Stimulated activated CD4-positive, alpha-beta T cell treated with anti-CD3 and anti-CD28 coated beads, Interleukin-1b, Interleukin-23, amount 100 ng/mL, for 1 hour (primary cell): ENCODE data around the gene ZFAND3.
"Not testable (repeated sequence)": the region's sequence is repeated elsewhere in the genome, so short reads cannot be mapped to it uniquely, and the experiment has no call there.

Experiments used
- DNase-seq, 2 donors: peaks; one replicate each; pipeline ENCODE4 v3.0.0-alpha.2; 2020; ENCODE audit warnings: low read depth in 2 of 2

The ZFAND3 gene

DNA sequence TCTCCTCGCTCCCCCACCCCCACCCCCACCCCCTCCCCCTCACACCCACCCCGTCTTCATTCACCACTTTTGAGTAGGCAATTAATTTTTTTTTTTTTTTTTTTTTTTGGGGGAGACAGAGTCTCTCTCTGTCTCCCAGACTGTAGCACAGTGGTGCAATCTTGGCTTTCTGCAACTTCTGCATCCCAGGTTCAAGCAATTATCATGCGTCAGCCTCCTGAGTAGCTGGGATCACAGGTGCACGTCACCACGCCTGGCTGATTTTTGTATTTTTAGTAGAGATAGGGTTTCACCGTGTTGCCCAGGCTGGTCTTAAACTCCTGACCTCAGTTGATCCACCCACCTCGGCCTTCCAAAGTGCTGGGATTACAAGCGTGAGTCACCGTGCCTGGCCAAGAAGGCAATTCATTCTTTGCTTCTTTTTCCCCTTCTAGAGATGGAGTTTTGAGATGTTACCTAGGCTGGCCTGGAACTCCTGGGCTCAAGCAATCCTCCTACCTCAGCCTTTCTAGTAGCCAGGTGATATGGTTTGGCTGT lies 230.4 kb downstream of the ZFAND3 start:
- DNase-seq, result not testable (repeated sequence)

DNA sequence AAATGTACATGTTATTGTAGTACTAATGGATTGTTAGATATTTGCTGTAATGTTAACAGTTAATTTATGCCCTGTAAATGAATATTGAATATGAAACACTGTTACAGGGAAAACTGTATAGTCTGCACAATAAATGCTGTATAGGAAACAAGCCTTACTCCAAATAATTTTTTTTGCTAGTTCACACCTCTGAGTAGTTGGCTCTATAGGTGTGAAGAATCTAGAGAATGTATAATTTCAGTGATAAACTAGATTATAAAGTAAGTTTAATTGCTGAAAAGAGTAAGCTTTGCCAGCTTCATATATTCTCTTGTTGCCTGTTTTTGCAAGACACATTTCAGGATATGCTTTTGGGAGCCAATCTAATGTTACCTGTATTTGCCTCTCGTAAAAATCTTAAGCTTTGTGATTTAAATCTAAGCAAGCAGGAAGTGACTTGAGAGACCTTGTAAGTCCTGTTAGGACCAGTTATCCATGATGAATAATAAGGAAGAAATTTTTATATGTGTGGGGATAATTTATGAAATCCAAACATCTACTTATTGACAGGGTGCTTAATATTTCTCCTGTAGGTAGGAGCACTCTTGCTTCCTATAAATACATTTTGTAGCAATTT lies 232.4 kb downstream of the ZFAND3 start:
- DNase-seq, result no peak

DNA sequence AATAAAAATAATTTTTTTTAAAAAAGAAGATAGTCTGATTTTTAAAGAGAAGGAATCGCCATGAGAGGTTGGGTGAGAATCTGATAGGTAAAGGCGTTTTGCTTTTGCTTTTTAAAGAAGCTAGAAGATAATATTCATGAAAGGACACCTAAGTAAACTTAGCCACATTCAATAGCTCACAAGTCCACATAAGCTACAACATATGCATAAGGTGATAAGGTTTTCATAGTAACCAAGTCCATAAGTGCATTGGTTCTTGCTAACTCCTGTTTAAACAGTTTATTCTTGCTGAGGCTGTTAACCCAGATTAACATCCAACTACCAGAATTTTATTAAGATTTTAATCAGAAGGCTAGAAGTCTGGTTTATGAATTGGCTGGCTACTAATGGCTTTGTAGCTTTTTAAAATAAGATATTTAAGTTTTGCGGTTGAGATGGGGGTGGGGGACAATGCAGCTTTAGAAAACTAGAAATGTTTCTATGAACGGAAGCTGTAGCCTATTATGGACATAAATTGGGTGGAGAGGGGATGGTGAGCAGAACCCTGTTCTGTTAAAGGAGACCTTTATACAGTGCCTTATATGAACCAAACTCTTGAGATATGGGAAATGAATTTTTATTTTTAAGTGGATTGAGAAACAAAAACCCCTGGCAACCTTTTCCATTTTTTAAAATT lies 235.1 kb downstream of the ZFAND3 start:
- no peak for DNase-seq

DNA sequence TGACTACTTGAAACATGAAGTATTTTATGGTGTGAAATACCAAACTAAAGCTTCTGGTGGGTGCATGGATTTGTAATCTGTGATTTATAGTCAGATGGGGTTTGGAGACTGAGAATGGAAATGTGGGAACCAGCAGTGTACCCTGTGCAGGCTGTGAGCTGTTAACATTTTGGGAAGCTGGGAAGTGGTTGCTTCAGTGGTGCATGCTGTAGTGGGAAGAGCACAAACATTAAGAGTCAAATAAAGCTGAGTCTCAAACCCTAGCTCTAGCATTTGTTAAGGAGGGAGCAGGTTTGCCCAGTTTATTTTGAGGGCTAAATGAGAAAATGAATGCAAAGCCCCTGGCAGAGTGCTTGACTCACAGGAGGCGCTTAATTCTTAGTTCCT lies 235.7 kb downstream of the ZFAND3 start:
- no peak for DNase-seq

DNA sequence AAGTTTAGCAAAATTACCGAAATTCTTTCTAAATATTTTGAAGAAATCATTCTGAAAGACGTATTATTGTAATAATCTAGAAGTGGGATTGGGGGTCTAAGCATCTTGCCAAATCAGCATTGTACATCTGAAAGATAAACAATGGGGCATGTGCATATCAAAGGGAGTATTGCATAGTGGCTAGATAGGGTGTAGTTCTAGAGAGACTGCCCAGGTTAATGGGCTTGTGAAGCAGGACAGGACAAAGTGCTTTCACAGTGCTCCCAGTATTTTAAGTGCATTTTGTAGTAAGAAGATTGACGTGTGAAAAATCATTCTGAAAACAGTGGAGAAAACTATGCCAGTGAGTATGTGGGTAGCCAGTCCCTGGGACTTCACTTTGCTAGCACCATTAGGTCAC lies 236.8 kb downstream of the ZFAND3 start:
- DNase-seq, result no peak

DNA sequence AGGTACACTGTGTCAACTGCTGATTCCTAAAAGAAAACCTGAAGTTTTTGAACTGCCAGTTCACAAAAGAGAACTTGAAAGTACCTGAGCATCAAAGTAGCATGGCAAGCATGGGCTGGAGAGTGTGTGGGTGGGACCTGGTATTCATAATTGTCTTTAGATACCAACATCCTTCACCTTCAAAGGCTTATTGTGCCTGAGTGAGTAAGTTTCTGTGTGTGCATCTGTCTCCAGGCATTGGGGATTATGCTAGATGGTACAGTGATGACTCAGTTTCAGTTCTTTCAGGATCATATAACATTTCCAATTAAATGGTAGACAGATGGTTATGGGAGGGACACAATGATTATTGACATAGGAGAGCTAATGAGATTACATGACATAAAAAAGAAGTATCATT lies 238.5 kb downstream of the ZFAND3 start:
- DNase-seq, result peak in 1 of 2 donors; percentile 24

DNA sequence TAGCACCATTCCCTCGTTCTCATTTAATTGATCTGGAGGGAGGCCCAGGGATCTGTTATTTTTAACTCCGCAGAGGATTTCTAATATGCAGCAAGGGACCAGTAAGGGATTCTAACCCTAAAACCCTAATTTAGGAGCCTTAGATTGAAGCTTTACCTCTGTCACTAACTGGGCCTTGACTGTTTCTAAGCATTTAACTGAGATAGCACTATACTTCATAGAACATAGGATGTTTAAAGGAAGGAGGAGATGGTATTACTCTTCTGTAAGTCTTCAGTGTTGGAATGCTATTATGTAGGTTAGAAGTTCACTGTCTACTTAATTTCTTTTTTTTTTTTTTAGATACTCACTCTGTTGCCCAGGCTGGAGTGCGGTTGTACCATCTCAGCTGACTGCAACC lies 242.5 kb downstream of the ZFAND3 start:
- no peak for DNase-seq

DNA sequence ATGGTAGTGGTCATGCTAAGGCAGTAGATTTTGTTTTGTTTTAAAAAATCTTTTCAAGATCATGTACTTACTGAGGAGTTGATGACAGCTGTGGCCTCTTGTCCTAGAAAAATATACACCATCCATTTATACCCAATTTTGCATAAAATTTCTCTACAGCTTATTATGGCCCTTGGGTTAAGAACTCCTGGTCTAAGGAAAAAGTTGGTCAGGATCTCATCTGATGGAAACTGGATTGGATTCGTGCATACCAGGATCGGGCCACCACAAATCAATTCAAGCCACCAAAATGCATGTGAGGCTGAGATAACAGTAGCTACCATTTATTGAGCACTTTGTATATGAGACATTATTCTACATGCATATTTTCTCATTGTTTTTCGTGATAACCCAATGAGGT lies 244.4 kb downstream of the ZFAND3 start:
- no peak for DNase-seq

DNA sequence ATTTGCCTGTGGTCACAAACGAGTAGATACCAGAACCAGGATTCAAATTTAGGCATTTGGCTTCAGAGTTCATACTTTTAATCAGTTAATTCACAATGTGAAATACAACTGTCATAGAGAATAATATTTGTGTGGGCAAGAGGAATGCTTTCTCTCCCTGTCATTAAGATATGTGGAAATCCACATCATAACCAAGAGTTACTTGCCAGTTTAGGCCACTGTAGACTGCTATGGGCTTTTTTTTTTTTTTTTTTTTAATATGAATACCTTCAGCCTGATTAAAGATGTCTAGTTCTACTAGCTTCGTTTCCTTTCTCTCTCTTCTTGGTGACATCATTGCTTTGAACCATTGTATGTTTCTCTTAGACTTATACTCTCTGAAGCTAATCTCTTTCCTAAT lies 244.9 kb downstream of the ZFAND3 start:
- DNase-seq, result no peak

DNA sequence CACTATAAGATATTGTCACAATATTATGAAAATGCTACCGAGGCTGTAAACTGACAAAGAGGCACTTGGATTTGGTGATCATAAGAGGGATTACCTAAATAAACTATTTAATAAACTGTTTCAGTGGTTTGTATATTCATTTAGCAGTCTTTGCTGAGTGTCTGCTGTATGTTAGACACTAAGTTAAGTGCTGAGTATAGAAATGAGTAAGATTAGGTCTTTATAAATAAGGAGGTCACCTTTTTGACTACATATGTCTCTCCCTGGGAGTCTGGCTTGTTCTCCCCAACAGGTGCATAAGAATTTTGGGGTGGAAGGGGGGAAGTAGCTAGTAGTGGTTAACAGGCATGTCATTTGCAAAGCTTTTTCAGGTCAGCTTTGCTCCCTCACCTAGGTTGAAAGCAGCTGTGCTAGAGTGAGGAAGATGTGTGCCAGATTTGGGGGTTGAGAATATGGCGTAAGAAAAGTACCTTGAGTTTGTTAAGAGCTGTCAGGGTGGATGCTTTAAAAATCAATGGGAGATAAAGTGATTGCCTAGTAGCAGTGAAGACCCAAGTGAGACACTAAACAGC lies 246.3 kb downstream of the ZFAND3 start:
- no peak for DNase-seq

DNA sequence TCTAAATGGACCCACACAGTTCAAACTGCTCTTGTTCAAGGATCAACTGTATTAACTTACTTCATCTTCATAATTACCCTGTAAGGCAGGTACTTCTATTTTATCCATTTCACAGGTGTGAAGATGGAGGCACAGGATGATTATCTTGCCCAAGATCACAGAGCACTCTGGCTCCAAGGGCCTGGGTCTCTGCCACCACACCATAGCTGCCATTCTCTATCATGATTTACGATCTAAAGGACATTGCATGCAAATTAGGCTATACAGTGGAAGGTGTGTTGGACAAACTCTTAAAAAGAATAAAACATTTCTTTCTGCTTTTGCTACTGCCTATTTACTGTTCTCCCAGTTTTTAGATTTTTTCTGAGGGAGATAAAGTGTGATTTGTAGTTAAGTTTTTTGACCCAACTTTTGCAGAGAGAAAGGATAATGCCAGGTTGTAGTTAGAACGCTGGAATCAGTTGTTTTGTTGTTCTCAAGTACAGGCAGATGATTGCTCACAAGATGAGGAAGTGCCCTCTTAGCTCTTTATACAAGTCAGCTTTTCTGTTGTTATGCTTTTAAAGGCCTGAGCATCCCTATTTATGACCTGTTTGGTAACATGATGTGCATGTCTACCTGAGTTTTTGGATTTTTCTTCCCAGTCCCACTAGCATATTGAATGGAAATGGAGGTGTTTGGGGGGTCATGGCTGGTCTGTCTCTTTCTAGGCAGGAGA lies 247.9 kb downstream of the ZFAND3 start:
- no peak for DNase-seq

DNA sequence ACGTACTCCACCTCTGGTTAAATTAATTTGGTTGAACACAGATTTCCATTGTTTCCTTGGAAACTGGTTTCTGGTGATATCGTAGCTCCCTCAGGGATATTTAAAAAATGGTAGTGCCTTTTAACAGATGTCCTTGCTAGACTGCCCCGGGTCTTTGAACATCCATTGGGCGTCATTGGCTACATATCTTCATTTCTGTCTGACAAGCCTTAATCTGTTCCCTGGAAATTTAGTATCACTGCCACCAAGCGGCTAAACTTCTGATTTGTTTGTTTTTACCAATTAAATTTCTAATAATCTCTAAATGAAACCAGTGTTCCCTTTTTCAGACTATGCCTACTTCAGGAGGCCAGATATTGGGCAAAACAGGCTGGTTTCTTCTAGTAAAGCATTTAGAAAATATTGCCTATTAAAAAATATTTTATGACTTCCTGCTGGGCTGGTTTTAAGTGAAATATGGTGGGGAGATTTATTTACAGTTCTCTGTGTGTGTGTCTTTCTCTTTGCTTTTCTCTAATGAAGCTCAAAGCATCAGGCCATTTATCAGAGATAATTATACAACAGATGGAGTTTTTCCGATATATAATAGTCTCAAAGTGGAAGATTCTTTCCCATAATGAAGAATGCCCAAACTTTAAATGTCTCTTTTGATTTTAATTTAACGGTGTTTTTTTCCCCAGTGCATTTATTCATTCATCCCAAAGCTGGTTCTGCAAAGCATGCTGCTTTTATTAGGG lies 249.5 kb downstream of the ZFAND3 start:
- no peak for DNase-seq

DNA sequence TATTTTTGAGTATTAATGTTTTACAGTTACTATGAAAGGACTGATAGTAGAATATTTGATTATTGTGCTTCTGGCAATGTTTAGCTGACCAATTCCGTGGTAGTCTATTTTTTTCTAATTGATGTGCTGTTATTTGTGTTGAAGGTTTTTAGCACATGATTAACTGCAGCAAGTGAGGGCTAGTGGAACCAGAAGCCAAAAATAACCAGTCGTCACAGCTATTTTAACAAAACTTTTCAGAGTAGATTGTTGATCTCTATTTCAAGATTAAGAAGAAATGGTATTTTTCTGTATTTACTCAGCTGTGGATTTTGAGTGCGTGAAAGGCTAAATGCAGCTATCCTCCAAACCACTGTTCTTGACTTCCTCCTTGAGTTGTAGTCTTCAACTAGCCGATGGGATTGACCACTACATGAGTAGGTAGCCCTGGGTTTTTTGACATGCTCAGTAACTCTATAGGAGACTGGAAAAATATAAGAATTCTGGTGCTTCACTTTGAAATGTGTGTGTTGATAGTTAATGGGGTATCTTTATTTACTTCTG lies 258.0 kb downstream of the ZFAND3 start:
- no peak for DNase-seq

DNA sequence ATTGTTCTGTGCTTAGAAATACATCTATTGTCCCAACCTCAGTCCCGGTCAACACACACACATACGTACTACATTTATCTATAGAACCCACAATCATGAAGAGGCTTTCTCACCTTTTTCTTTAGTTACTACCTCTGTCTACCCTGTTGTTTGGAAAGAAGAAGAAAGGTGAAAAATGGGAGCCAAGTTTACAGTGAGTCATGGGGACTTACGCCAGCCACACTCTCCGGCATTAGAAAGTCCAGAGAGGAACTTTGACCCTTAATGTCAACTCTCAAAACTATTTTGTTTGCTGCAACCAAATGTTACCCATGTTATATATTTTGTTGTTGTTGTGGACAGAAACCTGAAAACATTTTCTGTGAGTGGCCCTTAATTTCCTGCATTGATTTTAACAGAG lies 259.1 kb downstream of the ZFAND3 start:
- DNase-seq, result no peak

DNA sequence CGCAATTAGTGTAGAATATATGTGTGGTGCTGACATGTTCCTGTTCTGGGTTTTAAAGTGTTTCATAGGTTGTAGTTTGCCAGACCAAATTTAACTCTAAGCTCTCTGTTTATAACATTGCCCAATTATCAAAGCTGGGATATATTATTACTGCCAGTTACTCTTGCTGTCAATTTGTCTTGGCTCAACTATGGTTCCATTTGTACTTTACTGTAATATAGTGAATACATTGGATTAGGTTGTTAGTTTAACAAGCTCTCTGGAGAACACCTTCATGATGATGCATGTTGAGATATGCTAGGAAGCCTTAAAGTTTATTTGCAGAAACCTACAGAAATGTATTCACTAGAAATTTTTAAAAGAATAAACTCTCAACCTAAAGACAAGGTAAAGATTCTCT lies 259.6 kb downstream of the ZFAND3 start:
- no peak for DNase-seq

DNA sequence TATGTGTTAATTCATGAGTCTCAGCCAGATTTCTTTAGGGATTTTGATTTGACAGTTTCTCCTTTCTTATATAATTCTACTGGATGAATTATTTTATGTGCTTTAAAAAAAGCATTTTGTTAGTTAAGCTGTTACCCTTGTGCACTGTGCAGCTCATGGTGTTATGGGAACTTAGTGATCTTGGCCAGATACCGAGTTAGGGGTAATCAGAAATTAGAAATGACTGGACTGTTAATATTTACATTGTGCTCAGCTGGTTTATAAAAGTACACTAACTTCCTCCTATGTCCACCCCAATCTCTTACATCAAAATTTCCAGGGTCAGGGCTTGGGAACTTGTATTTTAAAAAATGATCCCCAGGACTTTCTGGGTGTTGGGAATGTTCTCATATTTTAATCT lies 260.0 kb downstream of the ZFAND3 start:
- no peak for DNase-seq

DNA sequence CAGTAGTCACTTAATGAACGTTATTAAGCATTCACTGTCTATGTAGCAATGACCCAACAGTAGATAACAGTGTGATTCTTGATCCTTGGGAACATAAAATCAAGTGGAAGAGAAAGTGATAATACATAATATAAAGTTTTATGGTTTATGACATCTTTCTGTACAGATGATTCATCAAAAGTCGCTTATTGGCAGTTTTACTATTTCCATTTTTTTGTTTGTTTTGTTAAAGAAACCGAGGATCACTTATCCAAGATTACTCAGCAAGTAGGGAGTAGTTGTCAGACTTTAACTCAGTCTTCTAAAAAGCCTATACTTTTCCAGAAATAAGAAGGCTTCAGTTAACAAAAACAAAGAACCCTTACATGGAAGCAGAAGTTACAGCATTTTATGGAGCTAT lies 260.8 kb downstream of the ZFAND3 start:
- no peak for DNase-seq

DNA sequence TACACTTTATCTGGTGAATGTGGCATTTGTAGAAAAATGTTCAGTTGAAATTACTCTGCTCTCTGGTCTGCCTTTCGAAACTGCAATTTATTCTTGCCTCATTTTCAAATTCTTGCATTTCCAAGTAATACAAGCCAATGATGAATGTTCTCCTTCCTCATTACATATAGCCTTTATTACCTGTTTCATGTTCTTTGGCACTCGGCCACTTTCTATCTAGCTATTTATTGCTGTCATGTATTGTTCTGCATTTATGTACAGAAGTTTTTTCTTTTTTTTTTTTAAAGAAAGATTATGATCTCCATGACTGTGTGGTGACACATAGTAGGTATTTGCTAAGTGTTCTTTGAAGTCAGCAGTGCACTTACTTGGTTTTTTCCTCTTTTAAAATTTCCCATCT lies 261.4 kb downstream of the ZFAND3 start:
- no peak for DNase-seq

DNA sequence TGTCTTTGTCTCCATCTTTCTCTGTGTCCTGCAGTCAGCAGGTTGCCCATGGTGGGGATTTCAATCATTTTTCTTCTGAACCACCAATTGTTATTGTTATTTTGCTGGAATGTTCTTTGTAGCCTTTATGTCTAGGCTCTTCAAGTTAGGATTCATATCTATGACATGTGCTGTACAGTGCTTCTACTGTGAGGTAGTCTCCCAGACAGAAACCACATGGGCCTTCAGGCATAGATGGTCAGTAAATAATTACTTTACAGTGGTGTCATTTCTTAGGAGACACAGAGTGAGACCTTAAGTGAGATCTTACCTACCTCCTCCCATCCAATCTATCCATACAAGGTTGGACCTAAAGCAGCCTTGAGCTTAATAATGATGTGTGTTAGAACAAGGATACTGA lies 265.5 kb downstream of the ZFAND3 start:
- no peak for DNase-seq

DNA sequence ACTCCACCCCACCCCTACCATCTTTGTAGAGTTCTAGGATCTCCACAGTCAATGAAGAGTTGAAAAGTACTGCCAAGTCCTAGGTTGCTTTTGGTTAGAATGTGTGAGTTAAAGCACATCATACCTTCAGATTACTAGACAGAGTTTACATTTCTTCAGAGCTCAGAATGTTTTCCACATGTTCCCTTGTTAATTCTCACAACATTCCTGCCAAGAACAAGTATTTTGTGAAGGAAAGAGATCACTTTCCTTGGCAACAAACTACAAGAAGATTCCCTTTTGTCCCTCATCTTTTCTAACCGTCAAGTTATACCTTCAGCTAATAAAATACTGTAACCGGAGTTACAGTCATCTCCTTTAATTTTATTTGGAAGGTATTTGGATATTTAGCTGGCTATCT lies 266.8 kb downstream of the ZFAND3 start:
- DNase-seq, result no peak

DNA sequence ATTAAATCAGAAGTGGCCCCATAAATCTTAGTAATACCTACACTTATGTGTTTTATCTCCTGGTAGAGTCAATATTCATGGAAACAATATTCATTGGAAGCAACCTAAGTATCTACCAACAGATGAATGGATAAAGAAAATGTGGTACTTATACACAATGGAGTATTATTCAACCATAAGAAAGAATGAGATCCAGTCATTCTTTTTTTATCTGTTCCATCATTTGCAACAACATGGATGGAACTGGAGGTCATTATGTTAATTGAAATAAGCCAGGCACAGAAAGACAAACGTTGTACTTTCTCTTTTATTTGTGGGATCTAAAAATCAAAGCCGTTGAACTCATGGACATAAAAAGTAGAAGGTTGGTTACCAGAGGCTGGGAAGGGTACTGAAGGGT lies 268.5 kb downstream of the ZFAND3 start:
- no peak for DNase-seq

DNA sequence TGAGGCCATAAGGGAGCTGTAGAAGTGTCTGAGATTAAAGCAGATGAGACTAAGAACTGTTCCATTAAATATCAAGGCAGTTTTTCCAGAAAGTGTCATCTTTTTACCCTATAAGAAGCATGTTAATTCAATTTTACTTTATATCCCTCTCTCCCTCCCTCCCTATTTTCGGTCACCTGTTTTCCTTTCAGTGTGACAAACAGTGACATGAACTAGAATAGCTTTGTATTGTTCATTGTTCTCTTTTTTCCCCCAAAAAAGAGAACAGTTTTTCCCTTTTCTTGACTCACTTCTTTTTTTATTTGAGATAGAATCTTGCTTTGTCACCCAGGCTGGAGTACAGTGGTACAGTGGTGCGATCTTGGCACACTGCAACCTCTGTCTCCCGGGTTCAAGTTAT lies 269.3 kb downstream of the ZFAND3 start:
- DNase-seq, result no peak
